Retinal pigment epithelial cell (primary cell): ENCODE measurements around the gene PLXNA4.

Experiments used
- DNase-seq: peaks from one replicate; pipeline ENCODE4 v3.0.0-alpha.2; 2010; ENCODE audit warnings: low read depth
- H3K4me3 ChIP-seq: 2 replicates; pipeline ENCODE4 v1.5.1; 2011; ENCODE audit warnings: mild to moderate bottlenecking, low read length, control low read depth, moderate library complexity
- CTCF ChIP-seq: conservative IDR thresholded peaks from 2 replicates; pipeline ENCODE4 v1.5.1; 2011; ENCODE audit warnings: low read depth, low read length, control low read depth, inconsistent platforms

The PLXNA4 gene

GRCh38 chr7:132250480-132251326 lies 325.6 kb downstream of the PLXNA4 start:
- H3K4me3 ChIP-seq, result no peak overlapping the region
- no peak for DNase-seq

GRCh38 chr7:132249256-132249971 lies 326.9 kb downstream of the PLXNA4 start:
- H3K4me3 ChIP-seq, result no peak overlapping the region
- DNase-seq, result no peak
- peak; percentile 55 for TF ChIP-seq CTCF

More at GRCh38 chr7:132250480-132251326, 325.6 kb downstream of the PLXNA4 start:
- no peak for TF ChIP-seq CTCF

- no peak for TF ChIP-seq CTCF
- no peak for DNase-seq
These were observed 327.4 kb downstream of the PLXNA4 start for GRCh38 chr7:132248841-132249240.

GRCh38 chr7:132247995-132248618 lies 328.2 kb downstream of the PLXNA4 start:
- H3K4me3 ChIP-seq, result no peak overlapping the region
- DNase-seq, result no peak
- TF ChIP-seq CTCF, result no peak

More at GRCh38 chr7:132248841-132249240, 327.4 kb downstream of the PLXNA4 start:
- H3K4me3 ChIP-seq, result no peak overlapping the region

DNA sequence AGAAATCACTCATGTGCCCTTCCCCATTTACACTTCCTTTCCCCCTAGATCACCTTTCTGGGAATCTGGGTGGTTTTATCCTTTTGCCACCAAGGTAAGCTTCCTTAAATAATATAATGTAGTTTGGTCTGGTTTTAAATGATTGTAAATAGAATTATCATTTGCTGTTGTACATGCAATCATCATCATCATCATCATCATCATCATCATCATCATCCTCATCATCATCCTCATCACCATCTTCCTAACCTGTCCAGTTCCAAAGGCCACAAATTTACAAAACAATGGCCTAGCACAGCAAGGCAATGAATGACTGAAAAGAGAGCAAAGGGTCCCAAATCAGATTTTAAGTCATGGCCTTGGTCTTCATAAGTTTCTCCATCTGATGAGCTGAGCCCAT lies 329.7 kb downstream of the PLXNA4 start:
- no peak for DNase-seq
- H3K4me3 ChIP-seq, result no peak overlapping the region
- no peak for TF ChIP-seq CTCF

DNA sequence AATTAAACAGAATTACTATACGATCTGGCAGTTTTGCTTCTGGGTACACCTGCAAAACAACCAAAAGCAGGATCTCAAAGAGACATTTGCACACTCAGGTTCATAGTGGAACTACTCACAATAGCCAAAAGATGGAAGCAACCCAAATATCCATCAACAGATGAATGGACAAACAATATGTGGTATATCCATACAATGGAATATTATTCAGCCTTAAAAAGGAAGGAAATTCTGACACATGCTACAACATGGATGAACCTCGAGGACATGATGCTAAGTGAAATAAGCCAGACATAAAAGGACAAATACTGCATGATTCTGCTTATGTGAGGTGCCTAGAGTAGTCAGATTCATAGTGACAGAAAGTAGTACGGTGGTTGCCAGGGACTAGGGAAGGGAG lies 330.7 kb downstream of the PLXNA4 start:
- no peak for TF ChIP-seq CTCF
- no peak overlapping the region for H3K4me3 ChIP-seq
- no peak for DNase-seq
